ENCODE results near the gene TXNRD2. TPM values are rescaled to one million over a fixed set of nuclear protein-coding genes. Genes with fewer than 3 reads are reported as not detected.

Gene TXNRD2
- total RNA-seq, 1 donor from 2014 or later: 50.4 TPM

- Histone ChIP-seq H3K4me3 (ENCODE audit: low read depth, low read length) (no peak overlapping the region), H3K27me3 (ENCODE audit: control insufficient read depth, insufficient read depth, low read length) (no peaks in the 10 kb centered on the region), H3K36me3 (ENCODE audit: control insufficient read depth, insufficient read depth, low read length) (no peaks in the 10 kb centered on the region)
- DNase-seq (ENCODE audit: low read depth): no peak
- TF ChIP-seq, protein P1, sequence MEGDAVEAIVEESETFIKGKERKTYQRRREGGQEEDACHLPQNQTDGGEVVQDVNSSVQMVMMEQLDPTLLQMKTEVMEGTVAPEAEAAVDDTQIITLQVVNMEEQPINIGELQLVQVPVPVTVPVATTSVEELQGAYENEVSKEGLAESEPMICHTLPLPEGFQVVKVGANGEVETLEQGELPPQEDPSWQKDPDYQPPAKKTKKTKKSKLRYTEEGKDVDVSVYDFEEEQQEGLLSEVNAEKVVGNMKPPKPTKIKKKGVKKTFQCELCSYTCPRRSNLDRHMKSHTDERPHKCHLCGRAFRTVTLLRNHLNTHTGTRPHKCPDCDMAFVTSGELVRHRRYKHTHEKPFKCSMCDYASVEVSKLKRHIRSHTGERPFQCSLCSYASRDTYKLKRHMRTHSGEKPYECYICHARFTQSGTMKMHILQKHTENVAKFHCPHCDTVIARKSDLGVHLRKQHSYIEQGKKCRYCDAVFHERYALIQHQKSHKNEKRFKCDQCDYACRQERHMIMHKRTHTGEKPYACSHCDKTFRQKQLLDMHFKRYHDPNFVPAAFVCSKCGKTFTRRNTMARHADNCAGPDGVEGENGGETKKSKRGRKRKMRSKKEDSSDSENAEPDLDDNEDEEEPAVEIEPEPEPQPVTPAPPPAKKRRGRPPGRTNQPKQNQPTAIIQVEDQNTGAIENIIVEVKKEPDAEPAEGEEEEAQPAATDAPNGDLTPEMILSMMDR (IDR thresholded peaks at IDR 0.05; ENCODE audit: insufficient read depth, low read length, poor library complexity, severe bottlenecking): no peak
Measured at GRCh38 chr22:19874307-19875060, 67.1 kb downstream of the TXNRD2 start.

- no peaks in the 10 kb centered on the region for H3K36me3 ChIP-seq (ENCODE audit: control insufficient read depth, insufficient read depth, low read length)
- TF ChIP-seq, protein P1 (IDR thresholded peaks at IDR 0.05; ENCODE audit: insufficient read depth, low read length, poor library complexity, severe bottlenecking): no peak
- no peak for DNase-seq (ENCODE audit: low read depth)
Measured at GRCh38 chr22:19873960-19874306, 67.7 kb downstream of the TXNRD2 start.

GRCh38 chr22:19873138-19873959, 68.3 kb downstream of the TXNRD2 start:
- DNase-seq (ENCODE audit: low read depth): no peak
- Histone ChIP-seq H3K4me3 (ENCODE audit: low read depth, low read length) (no peak overlapping the region), H3K36me3 (ENCODE audit: control insufficient read depth, insufficient read depth, low read length) (no peaks in the 10 kb centered on the region), H3K27me3 (ENCODE audit: control insufficient read depth, insufficient read depth, low read length) (no peaks in the 10 kb centered on the region)
- TF ChIP-seq, protein P1 (IDR thresholded peaks at IDR 0.05; ENCODE audit: insufficient read depth, low read length, poor library complexity, severe bottlenecking): no peak

More at GRCh38 chr22:19873960-19874306, 67.7 kb downstream of the TXNRD2 start:
- Histone ChIP-seq H3K4me3 (ENCODE audit: low read depth, low read length) (no peak overlapping the region), H3K27me3 (ENCODE audit: control insufficient read depth, insufficient read depth, low read length) (no peaks in the 10 kb centered on the region)

DNA sequence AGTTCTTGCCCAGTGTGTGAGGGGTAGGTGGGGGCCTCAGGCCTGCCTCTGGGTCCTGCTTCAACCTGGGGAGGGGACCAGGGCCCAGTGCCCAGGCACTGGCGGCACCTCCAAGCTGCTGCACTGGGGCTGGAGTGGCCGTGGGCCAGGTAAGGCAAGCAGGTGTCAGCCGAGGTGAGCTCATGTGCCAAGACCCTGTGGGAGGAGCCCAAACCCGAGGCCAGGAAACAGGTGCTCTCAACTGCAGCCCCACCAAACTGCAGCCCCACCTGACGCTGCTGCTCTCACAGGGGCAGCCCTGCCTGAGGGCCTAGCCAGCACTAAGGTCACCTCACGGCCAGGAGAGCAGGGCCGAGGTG, 68.9 kb downstream of the TXNRD2 start:
- DNase-seq (ENCODE audit: low read depth): no peak
- TF ChIP-seq, protein P1 (IDR thresholded peaks at IDR 0.05; ENCODE audit: insufficient read depth, low read length, poor library complexity, severe bottlenecking): no peak
- no peaks in the 10 kb centered on the region for H3K27me3 ChIP-seq (ENCODE audit: control insufficient read depth, insufficient read depth, low read length)
- no peaks in the 10 kb centered on the region for H3K36me3 ChIP-seq (ENCODE audit: control insufficient read depth, insufficient read depth, low read length)
- no peak overlapping the region for H3K4me3 ChIP-seq (ENCODE audit: low read depth, low read length)

GRCh38 chr22:19871845-19872778, 69.5 kb downstream of the TXNRD2 start:
- no peaks in the 10 kb centered on the region for H3K27me3 ChIP-seq (ENCODE audit: control insufficient read depth, insufficient read depth, low read length)
- DNase-seq (ENCODE audit: low read depth): no peak
- H3K36me3 ChIP-seq (ENCODE audit: control insufficient read depth, insufficient read depth, low read length): no peaks in the 10 kb centered on the region
- TF ChIP-seq, protein P1 (IDR thresholded peaks at IDR 0.05; ENCODE audit: insufficient read depth, low read length, poor library complexity, severe bottlenecking): no peak
- no peak overlapping the region for H3K4me3 ChIP-seq (ENCODE audit: low read depth, low read length)
